Raji (cell line): ENCODE results near the gene LUZP1.

Experiments used
- POLR2A ChIP-seq: IDR thresholded peaks from 2 replicates; pipeline ENCODE4 v1.6.1; 2011; ENCODE audit warnings: low read depth, low read length, control low read depth; ENCODE audit not compliant: insufficient read depth

LUZP1 gene

DNA sequence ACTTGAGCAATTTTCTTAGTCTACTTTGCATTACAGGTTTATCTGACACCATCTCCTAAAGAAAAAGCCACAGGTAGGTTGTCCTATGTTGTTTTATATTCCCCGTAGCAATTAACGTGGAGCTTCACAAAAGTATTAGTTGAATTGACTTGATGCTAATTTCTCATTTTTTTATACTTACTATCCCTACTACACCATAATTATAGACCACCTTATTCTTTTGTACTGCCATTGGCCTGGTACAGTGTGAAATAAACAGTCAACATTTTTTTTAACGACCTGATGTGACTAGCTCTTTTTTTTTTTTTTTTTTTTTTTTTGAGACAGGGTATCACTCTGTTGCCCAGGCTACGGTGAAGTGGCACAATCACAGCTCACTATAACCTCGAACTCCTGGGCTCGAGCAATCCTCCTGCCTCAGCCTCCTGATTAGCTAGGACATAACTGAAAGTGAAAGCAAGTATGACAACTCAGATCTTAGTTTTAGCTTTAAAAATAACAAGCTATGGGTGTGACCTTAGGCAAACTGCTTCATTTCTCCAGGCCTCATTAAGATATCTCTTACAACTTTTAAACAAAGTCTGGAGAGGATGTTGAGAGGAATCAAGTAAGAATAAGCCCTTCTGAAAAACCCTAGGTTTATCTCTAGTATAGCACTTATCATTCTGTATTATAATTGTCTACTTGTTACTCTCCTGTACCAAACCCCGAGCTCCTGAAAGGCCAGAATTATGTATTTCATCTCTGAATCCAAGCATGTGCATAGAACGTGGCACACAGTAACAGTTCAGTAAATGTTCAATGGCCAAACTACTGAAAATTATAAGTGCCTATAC is 49.5 kb downstream of the LUZP1 start:
- TF ChIP-seq POLR2A, result no peak

DNA sequence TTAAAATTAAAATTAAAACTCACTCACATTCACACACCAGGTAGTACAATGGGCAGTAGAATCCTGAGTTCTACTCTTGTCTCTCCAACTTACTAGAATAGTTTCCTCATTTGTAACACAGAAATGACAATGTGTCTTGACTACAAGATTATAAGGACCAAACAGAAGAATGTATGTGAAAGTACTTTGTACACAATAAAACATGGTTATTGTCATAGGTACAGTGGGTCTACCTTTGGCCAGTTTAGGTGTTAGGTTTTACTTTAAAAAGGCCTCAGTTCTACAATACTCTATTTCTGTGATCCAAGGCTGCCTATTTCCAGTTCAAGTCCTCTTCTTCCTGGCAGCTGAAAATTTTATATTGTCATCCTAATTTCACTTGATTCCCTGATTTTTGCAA is 50.2 kb downstream of the LUZP1 start:
- TF ChIP-seq POLR2A, result no peak

DNA sequence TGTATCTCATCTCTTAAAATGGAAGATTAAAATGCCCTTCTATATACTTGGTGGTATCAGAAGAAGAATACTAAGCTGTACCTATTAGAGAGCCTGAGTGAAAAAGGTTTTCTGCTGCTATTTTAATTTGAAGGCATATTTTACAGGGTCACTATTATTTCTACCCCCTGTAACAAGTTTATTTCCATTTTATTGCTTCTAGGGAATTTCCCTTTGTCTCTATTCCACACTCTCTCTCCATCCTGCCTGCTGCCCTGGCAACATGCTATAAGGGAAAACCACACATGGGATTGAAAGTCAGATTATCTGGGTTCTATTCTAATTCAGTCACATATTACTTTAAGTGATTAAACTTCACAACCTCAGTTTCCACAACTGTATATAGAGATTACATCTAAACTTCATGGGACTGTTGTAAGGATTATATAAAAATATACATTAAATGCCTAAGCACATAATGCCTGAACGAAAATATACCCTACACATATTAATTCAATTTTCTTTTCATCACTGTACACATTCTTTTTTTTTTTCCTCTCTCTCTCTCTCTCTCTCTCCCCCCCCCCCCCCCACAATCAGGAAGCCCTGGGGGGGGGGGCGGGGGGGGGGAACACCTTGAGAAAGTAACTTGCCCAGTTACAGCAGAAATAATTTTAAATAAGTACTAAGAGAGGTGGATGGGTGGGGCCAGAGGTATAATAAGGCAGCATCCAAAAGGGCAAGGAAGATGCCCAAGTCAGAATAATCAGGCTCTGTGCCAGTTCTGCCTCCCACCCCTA is 51.5 kb downstream of the LUZP1 start:
- no peak for TF ChIP-seq POLR2A

DNA sequence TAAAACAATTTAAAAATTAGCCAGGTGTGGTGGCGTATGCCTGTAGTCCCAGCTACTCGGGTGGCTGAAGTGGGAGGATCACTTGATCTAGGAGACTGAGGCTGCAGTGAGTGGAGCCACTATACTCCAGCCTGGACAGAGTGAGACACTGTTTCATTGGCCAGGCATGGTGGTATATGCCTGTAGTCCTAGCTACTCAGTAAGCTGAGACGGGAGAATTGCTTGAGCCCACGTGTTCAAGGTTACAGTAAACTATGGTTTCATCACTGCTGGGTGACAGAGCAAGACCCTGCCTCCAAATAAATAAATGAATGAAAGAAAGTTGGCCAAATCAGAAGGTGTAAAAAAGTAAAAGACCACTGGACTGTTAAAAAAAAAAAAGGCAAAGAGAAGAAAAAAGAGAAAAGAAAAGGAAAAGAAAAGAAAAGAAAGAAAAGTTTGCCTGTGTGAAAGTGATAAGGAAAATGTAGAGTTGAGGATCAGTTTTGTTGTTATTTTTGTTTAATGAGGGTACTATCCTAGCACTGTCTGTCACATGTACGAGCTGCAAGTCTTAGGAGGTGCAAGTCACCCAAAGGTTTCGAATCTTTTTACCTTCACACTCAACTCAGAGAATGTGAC is 52.3 kb downstream of the LUZP1 start:
- no peak for TF ChIP-seq POLR2A

DNA sequence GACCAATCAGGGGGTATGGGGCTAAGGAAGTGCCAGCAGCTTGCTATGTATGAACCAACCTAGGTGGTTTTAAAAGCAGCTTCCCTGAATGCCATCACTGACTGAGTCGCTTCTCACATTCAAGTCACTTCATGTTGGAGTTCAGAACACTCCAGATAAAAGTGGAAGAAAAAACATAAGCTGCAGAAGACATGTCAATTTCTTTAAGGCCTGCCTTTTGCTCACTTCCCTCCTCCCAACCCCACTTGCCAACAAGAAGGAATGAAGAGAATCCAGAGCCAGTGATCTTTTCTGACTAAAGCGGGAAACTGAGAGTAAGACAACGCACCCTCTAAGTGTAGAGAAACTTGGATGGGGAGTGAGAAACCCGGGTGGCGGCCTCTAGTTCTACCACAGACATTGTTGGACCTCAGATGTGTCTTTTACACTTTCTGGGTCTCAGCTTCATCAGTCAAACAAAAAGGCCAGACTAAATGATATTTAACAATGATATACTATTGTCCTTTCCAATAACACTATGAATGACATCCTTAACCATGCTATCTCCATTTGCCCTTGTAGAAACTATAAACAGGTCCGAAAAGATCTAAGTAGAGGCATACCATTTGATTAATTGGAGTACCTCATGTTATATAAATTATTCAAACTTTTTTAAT is 54.1 kb downstream of the LUZP1 start:
- no peak for TF ChIP-seq POLR2A

DNA sequence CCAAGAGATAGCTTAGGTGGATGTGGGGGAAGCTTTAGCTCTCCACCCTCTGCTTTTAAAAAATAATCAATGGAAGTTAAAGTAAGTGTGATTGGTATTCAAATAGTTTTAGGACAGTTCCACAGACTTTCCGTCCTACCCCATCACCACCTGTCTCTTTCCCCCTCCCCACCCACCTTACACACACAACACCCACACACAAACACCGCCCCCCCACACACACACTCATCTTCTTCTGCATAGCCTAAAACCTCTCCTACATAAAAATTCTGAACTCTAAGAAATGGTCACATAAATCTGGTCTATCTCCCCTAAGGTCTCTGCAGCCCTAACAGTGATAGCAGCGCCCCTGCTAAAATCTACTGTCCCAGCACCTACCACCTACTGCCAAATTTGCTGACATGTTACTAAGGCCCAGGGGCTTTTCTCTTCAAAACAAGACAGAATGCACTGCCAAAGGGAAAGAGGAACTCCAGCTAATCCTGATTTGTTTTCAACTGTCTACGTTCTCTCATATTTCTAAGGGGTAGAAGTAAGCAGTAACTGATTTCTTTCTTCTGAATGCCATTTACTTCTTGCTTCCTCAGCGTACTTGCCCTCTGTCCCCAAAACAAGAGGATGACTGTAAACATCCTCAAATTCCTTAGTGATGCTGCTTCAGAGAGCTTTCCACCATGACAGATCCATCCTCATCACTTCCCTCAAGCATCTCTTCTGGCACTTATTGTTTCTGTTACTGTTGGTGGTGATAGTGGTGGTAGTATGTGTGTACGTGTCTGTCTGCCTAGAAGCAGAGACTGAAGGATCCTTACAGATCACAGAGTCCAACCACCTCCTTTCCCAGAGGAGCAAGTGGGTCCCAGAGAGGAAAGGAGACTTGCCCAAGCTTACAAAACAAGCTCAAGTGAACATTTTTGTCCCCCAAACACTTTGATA is 56.8 kb downstream of the LUZP1 start:
- no peak for TF ChIP-seq POLR2A

DNA sequence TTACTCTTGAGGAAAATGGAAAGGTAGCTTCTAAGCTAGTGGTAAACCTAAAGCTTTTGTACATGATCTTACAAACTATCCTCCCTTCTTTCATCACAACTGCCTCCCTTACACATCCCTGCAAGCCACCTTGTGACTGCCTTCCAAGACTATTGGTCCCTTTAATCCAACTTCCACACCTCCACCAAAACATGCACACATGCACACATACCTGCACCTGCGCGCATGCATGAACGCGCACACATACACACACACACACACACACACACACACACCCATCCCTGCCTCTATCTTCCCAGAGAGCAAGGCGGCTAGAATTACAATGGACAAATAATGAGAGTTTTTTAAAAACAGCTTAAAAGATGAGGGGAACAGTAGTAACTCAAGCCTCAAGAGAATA is 58.3 kb downstream of the LUZP1 start:
- no peak for TF ChIP-seq POLR2A

DNA sequence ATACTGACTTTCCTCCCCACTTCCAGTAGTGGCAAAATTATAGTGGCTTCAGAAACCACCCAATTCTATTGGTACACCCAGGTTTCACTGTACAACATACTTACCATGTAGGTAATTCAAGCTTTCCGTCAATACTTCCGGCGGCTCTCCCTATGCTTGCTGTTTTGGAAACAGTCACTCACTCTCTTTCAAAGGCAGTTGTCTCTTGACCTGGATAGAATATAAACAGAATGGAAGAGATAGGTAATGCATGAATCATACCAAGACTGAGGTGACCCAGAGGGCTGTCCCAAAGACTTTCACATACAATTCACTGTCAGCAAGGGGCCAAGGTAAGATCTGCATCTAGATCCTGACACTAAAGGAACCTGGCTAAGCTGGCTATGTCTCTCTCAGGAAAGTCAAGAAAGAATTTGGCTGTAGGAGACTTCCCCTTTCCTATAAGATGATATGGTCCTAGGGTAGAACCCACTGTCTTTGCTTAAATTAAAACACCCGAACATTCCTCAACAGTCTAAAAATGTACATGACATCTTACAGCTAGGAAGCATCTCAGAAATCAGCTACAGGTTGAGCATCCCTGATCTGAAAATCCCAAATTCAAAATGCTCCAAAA is 59.6 kb downstream of the LUZP1 start:
- TF ChIP-seq POLR2A, result no peak

DNA sequence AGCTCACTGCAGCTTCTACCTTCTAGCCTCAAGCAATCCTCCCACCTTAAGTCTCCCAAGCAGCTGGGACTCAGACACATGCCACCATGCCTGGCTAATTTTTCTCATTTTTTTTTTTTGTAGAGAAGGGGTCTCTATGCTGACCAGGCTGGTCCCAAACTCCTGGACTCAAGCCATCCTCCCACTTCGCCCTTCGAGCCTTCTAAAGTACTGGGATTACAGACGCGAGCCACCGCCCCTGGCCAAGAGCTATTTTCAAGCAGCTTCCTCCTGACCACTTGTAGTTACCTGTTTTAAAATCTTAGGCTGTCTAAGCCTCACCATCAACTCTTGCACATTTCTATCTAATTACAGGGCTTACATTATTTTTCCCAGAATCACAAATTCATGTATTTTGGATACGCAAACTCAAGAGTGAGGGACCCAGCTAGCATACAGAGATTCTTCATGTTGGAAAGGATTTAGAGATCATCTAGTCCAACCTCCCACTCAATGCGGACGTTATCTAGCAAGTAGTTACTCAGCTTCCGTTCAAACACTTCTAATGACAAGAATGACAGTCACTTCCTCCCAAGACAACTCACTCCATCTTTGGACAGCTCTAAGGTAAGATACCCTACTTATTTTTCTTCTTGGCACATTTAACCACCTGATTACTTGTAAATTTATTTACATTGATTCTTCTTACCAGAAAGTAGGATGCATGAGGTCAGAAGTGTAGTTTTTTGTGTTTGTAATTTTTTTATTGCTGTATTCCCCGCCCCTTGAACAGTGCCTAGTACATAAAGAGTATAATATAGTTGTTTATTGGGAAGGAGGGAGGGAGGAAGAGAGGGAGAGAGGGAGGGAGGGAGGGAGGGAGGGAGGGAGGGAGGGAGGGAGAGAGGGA is 65.4 kb downstream of the LUZP1 start:
- TF ChIP-seq POLR2A, result no peak

DNA sequence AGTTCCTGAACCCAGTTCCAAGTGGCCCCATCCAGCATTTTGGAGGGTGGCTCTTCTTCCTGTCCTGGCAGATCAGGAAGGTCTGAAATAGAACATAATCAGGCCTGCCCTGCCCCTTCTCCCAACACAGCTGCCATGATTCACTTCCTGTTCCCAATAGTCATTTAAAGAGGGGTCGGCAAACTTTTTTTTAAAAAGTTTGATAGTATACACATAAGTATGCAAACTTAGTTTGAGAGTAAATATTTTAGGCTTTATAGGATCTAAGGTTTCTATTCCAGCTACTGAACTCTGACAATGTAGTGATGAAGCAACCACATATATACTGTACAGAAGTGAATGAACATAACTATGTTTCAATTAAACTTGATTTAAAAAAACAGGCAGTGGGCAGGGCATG is 66.4 kb downstream of the LUZP1 start:
- TF ChIP-seq POLR2A, result no peak

DNA sequence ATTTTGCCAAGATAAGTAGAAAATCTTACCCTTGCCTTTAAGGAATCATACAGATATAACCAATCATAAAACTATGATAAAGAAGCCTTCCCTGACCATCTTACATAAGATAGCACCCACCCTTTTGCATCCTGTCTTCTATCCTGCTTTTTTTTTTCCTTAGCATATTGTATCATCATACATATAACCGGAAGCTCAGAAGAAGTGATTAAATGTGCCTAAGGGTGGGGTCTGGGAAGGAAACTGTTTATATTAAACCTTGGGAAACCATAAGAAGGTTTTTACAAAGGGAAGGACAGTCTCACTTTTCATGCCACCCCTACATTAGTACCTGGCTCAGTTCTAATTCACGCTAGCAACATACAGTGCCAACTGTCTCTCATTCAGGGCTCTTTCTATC is 66.8 kb downstream of the LUZP1 start:
- TF ChIP-seq POLR2A, result no peak

DNA sequence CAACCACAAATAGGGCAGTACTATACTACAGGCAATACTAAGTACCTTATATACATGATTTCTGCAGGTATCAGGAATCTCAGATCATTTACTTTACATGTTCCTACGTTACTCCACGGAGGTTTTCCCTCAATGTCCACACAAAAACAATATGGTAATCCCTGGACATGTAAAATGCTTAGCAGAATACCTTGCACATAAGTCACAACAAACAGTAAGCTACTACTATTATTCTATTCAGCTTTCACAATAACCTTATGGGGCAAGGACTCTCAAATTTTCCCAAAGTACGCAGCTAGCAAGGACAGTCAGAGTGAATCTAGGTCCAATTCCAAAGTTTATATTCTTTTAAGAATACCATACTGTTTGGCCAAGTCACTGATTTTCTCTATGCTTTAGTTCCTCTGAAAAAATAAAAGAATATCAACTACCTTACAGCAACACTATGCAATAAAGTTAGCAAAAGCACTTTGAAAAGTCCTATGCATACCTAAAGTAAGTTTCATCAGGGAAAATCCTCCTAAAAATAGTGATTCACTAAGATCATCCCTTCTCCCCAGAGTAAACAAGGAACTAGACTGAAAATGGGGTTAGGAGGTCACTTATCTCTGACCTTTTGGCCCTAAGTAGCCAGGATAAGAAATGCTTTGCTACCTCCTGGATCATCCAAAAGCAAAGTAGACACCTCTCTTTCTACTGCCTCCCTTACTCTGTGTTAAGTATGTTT is 67.4 kb downstream of the LUZP1 start:
- TF ChIP-seq POLR2A, result no peak
